ENCODE results near the gene SPACDR. TPM values are rescaled to one million over a fixed set of nuclear protein-coding genes. Genes with fewer than 3 reads are reported as not detected.

SPACDR gene
- total and polyA plus RNA-seq, 9 of the 15 experiments (the other 6 are each of a cell fraction or from before 2014, with no cell fraction given), result 0.07 to 0.55 (median 0.14) TPM; not detected in 1

DNA sequence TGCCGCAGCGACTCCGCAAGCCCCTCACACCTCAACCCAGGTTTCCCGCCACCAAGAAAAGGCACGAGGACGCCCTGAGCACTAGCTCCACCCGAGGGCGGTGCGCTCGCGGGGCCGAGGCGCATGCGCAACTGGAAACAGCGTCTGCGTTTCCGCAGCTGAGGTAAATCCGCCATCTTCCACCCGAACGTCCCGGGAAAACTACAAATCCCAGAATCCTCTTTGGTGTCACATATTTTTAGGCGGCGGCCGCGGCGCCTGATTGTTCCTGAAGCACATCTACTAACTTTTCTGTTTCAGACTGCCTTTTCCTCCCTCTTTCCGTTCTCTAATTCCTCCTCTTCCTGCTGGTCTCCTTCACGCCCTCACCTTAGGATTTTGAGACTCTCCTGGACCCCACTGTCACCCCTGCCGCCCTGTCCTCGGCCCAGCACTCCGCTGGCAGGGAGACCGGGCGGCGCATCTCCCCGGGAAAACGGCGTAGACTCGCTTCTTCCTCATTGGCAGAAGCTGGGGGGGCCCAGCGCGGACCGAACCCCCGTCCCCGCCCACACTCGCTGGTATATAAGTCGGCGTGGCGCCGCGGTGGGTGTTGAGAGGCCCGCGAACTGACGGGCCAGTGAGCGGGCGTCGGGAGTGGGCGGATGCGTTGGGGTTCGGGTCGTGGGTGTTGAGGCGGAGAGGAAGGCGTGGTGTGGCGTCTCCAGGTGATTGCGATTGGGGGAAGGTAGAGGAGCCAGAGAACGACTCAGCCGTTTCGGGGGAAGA lies 35.7 kb downstream of the SPACDR start, which contains the start of gene ZCWPW1 (continued):
- TF ChIP-seq MIER1 (IDR thresholded peaks at IDR 0.05; ENCODE audit: low read depth), result 0 out of 2 replicates have a peak, but pooled peaks have one; percentile 29
- TF ChIP-seq, protein P1, sequence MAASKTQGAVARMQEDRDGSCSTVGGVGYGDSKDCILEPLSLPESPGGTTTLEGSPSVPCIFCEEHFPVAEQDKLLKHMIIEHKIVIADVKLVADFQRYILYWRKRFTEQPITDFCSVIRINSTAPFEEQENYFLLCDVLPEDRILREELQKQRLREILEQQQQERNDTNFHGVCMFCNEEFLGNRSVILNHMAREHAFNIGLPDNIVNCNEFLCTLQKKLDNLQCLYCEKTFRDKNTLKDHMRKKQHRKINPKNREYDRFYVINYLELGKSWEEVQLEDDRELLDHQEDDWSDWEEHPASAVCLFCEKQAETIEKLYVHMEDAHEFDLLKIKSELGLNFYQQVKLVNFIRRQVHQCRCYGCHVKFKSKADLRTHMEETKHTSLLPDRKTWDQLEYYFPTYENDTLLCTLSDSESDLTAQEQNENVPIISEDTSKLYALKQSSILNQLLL (CRISPR knock-in tag; IDR thresholded peaks at IDR 0.05; ENCODE audit: borderline replicate concordance), result no peak
- TF ChIP-seq GABPA (tag; conservative IDR thresholded peaks at IDR 0.05; ENCODE audit: low read depth), result no peak
- TF ChIP-seq ZNF12 (CRISPR knock-in tag; IDR thresholded peaks at IDR 0.05), result peak; percentile 84; the same call in 1 of the 2 replicates
- no peak for TF ChIP-seq ILK (tag; IDR thresholded peaks at IDR 0.05; ENCODE audit: borderline replicate concordance, low read depth)
- peak; percentile 79 for TF ChIP-seq SMARCA4 (IDR thresholded peaks at IDR 0.05)
- TF ChIP-seq GTF2E2 (tag; IDR thresholded peaks at IDR 0.05), result peak; percentile 98
- peak; percentile 55; the same call in 1 of the 2 replicates for TF ChIP-seq ZNF561 (CRISPR knock-in tag; conservative IDR thresholded peaks at IDR 0.05)
- 0 out of 2 replicates have a peak, but pooled peaks have one; percentile 29 for TF ChIP-seq CUX1 (CRISPR knock-in tag; IDR thresholded peaks at IDR 0.05)
- no peak for TF ChIP-seq XRCC3 (IDR thresholded peaks at IDR 0.05)
- peak; percentile 90 for TF ChIP-seq MEIS2 (IDR thresholded peaks at IDR 0.05; ENCODE audit: partially characterized antibody)
- TF ChIP-seq, protein P2, sequence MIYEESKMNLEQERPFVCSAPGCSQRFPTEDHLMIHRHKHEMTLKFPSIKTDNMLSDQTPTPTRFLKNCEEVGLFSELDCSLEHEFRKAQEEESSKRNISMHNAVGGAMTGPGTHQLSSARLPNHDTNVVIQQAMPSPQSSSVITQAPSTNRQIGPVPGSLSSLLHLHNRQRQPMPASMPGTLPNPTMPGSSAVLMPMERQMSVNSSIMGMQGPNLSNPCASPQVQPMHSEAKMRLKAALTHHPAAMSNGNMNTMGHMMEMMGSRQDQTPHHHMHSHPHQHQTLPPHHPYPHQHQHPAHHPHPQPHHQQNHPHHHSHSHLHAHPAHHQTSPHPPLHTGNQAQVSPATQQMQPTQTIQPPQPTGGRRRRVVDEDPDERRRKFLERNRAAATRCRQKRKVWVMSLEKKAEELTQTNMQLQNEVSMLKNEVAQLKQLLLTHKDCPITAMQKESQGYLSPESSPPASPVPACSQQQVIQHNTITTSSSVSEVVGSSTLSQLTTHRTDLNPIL (CRISPR knock-in tag; IDR thresholded peaks at IDR 0.05), result peak; percentile 74; the same call in 1 of the 2 replicates
- TF ChIP-seq ZBTB9 (CRISPR knock-in tag; IDR thresholded peaks at IDR 0.05), result no peak; the same call in 1 of the 2 replicates
- no peak for TF ChIP-seq NFIX (CRISPR knock-in tag; IDR thresholded peaks at IDR 0.05; ENCODE audit: low read depth)
- TF ChIP-seq ETV5 (CRISPR knock-in tag; IDR thresholded peaks at IDR 0.05; ENCODE audit: low read depth), result peak; percentile 80
- no peak; the same call in 1 of the 2 replicates for TF ChIP-seq FOXJ3 (CRISPR knock-in tag; IDR thresholded peaks at IDR 0.05)
- no peak for TF ChIP-seq ZNF551 (CRISPR knock-in tag; IDR thresholded peaks at IDR 0.05)

All from K562 (cell line).